GM12873 (cell line): ENCODE measurements around the gene UBE2U.

Experiments used
- TF ChIP-seq, protein P1 (sequence below): IDR thresholded peaks from 2 replicates; pipeline ENCODE4 v1.5.1; 2012; ENCODE audit warnings: low read depth, mild to moderate bottlenecking, moderate library complexity, low read length, control low read depth; ENCODE audit not compliant: insufficient read depth; ENCODE audit errors: missing control alignments

UBE2U gene

DNA sequence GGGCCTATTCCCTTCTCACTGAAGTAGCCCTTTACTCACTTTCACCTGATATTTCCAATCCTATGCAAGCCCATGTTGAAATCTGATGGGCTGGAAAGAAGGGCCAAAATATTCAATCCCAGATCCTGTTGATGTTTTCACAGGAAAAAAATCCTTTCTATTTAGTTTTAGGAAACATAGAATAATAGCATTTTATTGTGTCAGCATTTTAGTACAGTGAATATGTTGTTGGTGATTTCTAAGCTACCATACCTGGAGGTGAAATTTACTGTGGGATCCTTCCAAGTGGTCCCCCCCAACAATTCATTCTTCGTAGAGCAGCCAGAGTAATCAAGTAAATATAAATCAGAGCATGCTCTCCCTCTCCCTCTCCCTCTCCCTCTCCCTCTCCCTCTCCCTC is 3.4 kb upstream of the UBE2U start:
- TF ChIP-seq, protein P1, sequence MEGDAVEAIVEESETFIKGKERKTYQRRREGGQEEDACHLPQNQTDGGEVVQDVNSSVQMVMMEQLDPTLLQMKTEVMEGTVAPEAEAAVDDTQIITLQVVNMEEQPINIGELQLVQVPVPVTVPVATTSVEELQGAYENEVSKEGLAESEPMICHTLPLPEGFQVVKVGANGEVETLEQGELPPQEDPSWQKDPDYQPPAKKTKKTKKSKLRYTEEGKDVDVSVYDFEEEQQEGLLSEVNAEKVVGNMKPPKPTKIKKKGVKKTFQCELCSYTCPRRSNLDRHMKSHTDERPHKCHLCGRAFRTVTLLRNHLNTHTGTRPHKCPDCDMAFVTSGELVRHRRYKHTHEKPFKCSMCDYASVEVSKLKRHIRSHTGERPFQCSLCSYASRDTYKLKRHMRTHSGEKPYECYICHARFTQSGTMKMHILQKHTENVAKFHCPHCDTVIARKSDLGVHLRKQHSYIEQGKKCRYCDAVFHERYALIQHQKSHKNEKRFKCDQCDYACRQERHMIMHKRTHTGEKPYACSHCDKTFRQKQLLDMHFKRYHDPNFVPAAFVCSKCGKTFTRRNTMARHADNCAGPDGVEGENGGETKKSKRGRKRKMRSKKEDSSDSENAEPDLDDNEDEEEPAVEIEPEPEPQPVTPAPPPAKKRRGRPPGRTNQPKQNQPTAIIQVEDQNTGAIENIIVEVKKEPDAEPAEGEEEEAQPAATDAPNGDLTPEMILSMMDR, result no peak

DNA sequence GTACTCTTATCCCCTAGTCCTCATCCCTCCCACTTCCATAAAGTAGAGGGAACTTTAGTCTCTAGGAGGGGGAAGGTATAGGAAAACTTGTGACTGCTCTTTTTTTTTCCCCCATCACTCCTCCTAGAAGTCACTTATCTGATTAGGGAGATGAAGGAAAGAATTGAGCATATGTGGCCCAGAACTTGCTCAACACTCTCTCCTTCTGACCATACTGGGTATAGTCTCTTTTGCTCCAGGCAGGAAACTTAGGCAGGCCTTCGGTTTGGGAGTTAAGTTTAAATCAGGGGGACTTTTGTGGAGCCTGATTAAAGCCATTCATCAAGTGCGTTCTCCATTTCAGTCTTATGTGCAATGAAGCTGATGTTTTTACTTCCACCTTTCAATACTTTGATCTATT is 5.8 kb downstream of the UBE2U start:
- TF ChIP-seq, protein P1, result no peak

DNA sequence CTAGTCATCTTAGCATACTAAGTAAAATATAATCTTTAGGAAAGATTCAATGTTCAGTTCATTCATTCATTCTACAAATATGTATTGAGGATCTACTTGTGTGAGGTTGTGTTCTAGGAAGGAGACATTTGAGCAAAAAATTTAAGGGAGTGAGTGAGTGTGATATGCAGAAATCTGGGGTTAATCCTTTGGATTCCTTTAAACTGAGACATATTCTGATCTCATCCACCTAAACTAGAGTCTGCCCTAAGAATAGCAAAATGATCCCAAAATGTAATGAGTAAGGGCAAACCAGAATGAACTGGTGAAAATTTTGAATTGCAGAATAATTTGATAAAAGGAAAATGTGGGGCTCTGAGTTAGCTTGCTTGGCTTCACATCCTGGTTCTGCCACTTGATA is 8.6 kb downstream of the UBE2U start:
- TF ChIP-seq, protein P1, result no peak

DNA sequence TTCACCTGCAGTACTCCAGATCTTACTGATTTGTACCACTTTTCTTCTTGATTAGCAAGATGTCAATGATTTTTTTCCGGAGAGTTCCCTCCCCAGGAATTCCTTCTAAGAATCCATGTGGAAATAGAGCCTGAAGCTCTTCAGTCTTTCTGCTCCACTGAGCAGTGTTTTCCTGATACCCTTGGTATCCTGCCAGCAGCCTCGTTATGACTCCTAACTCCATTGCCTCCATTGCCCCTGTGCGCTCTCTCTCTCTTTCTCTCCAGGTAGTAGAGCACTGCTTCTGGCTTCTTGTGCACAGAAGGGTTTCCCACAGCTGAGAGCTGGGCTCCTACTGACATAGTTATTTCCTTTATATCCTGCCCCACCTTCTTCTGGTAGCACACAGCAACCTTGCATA is 12.2 kb downstream of the UBE2U start:
- TF ChIP-seq, protein P1, result no peak

DNA sequence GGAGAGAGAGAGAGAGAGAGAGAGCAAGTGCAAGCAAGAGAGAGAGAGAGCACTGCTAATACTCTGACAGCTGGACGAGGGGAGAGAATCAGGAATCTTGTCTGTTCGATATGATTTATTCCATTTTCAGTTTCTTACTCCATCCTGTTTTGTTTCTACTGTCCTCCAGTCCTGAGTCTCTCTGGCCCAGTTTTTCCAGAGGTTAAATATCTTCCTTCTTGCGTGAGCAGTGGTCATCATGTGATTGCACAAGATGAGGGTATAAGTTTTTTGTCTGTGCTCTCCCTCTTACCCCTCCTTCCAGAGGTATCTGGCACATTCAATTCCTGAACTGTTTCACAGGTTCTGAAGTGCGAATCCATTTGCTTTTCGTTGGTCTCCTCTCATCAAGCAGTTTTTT is 16.8 kb downstream of the UBE2U start:
- TF ChIP-seq, protein P1, result no peak

DNA sequence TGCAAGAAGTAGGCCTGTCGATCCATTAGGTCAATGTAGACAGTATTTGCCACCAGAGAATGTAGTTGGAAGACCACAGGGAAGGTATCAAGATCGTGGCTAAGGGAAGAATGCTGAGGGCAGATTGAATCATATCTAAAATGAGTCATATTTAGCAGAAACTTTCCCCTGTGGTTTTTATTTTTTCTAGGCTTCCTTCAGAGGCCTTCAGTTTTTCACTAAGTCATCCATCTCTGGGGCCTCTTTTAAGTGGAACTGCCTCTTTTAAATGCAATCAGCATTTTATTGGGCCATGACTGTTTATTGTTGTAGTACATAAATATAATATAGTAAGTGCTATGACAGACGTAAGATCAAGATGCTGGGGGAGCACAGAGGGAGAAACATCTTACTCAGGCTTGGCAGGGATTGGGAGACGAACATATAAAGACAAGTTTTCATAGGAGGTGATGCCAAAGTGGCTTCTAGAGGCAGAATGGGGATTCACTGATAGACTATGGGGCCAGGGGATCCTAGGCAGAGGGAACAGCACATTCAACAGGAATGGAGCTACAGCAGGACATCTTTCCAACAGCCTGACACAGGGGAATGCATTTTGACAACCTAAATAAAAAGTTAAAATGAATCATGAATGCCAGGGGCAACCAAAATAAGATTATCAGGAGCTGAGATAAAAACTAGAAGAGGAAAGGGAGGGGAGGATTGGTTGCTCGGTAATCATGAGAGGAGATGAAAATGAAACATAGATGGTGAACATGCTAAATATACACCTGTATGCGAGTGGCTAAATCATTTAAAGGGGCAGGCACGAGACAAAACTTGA is 20.1 kb downstream of the UBE2U start:
- TF ChIP-seq, protein P1, result no peak

DNA sequence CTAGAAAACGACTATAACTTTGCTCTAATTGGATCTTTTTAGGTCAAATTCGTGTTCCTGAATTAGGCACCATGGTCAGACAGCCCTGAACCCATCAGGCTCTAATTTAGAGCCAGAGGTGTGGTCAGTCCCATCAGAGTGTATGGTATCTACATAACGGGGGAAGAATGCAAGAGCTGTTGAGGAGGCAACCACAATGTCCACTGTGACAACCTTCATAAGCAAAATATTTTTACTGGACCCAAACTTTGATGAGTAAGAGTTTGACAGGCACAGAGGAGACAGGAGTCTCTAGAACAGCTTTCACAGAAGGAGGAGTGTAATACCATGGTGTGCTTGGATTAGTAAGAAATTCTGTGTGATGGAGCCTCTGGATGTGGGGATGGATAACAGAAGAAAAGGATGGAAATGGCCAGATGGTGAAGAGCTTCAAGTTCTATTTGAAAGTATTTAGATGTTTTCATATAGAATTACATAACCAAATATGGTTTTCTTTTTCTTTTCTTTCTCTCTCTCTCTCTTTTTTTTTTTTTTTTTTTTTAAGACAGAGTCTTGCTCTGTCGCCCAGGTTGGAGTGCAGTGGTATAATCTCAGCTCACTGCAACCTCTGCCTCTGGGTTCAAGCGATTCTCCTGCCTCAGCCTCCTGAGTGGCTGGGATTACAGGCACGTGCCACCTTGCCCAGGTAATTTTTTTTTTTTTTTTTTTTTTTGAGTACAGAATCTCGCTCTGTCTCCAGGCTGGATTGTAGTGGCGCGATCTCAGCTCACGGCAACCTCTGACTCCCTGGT is 24.9 kb downstream of the UBE2U start:
- TF ChIP-seq, protein P1, result no peak
